ENCODE measurements around the gene HADH.
"Not testable (repeated sequence)": the region's sequence is repeated elsewhere in the genome, so short reads cannot be mapped to it uniquely, and the experiment has no call there.

Gene HADH

GRCh38 chr4:107989537-107990386 is at the start of gene HADH:
Gene HADH, plus strand, starts transcription at chr4:107989889. Its CDS starts 44 bp downstream, at chr4:107989933.
- peak; percentile 93 for DNase-seq

- DNase-seq: no peak
These were observed 43.9 kb upstream of the HADH start for GRCh38 chr4:107945809-107946208.

- DNase-seq: no peak
These were observed 38.7 kb upstream of the HADH start for GRCh38 chr4:107950746-107951540.

- DNase-seq: no peak
These were observed 38.1 kb upstream of the HADH start for GRCh38 chr4:107951551-107951950.

- DNase-seq: no peak
These were observed 33.7 kb upstream of the HADH start for GRCh38 chr4:107956011-107956410.

- DNase-seq: no peak
These were observed 22.8 kb upstream of the HADH start for GRCh38 chr4:107966903-107967302.

GRCh38 chr4:107967519-107967918 is 22.2 kb upstream of the HADH start:
- DNase-seq: not testable (repeated sequence)

- not testable (repeated sequence) for DNase-seq
These were observed 21.8 kb upstream of the HADH start for GRCh38 chr4:107967921-107968320.

- no peak for DNase-seq
These were observed 19.5 kb upstream of the HADH start for GRCh38 chr4:107970063-107970798.

GRCh38 chr4:107972605-107973004 is 17.1 kb upstream of the HADH start:
- no peak for DNase-seq

- DNase-seq: no peak
These were observed 15.2 kb upstream of the HADH start for GRCh38 chr4:107974523-107974922.

GRCh38 chr4:107977482-107977881 is 12.2 kb upstream of the HADH start:
- DNase-seq: no peak

- DNase-seq: no peak
These were observed 11.6 kb upstream of the HADH start for GRCh38 chr4:107977966-107978705.

- no peak for DNase-seq
These were observed 10.8 kb upstream of the HADH start for GRCh38 chr4:107978716-107979451.

GRCh38 chr4:107987916-107988762 is 1.6 kb upstream of the HADH start:
- DNase-seq: no peak

- no peak for DNase-seq
These were observed 990 bp upstream of the HADH start for GRCh38 chr4:107988763-107989035.

- DNase-seq: no peak
These were observed 540 bp upstream of the HADH start for GRCh38 chr4:107989162-107989536.

GRCh38 chr4:107991945-107992630 is 2.4 kb downstream of the HADH start:
- no peak for DNase-seq

- no peak for DNase-seq
These were observed 4.3 kb downstream of the HADH start for GRCh38 chr4:107993969-107994368.

- no peak for DNase-seq
These were observed 5.2 kb downstream of the HADH start for GRCh38 chr4:107994894-107995293.

Data from stimulated activated CD4-positive, alpha-beta T cell treated with anti-CD3 and anti-CD28 coated beads, Interleukin-4, amount 100 ng/mL, for 4 hours (primary cell).